ENCODE results near the gene EFEMP1. TPM values are rescaled to one million over a fixed set of nuclear protein-coding genes. Genes with fewer than 3 reads are reported as not detected.
A peak's percentile ranks its signal among the peaks of the same experiment; 100 is the strongest.

Gene EFEMP1
- total RNA-seq, 1 donor = 1,564 TPM

GRCh38 chr2:55922291-55922907, 1.2 kb downstream of the EFEMP1 start:
- DNase-seq (ENCODE audit: insufficient read length, low spot score, missing footprints) = peak; percentile 71
- Histone ChIP-seq H3K4me1 (ENCODE audit: insufficient read depth, low read length) (peaks cover 49% of the 10 kb centered on the region), H3K4me2 (ENCODE audit: insufficient read depth, low read length) (peak overlapping the region; percentile 77), H3K9me3 (ENCODE audit: low read depth, low read length) (no peaks in the 10 kb centered on the region), H3K27ac (ENCODE audit: low read depth, low read length) (peak overlapping the region; percentile 68), H4K20me1 (ENCODE audit: insufficient read depth, low read length) (peaks cover 19% of the 10 kb centered on the region), H3K4me3 (ENCODE audit: insufficient read depth, low read length) (peak overlapping the region; percentile 94), H3K27me3 (ENCODE audit: insufficient read depth, low read length) (peaks cover 4% of the 10 kb centered on the region), H3K36me3 (ENCODE audit: insufficient read depth, low read length) (peaks cover 49% of the 10 kb centered on the region), H2AFZ (ENCODE audit: low read length) (peak overlapping the region; percentile 72), H3K79me2 (ENCODE audit: insufficient read depth, low read length) (peaks cover 60% of the 10 kb centered on the region)
- TF ChIP-seq, protein P1, sequence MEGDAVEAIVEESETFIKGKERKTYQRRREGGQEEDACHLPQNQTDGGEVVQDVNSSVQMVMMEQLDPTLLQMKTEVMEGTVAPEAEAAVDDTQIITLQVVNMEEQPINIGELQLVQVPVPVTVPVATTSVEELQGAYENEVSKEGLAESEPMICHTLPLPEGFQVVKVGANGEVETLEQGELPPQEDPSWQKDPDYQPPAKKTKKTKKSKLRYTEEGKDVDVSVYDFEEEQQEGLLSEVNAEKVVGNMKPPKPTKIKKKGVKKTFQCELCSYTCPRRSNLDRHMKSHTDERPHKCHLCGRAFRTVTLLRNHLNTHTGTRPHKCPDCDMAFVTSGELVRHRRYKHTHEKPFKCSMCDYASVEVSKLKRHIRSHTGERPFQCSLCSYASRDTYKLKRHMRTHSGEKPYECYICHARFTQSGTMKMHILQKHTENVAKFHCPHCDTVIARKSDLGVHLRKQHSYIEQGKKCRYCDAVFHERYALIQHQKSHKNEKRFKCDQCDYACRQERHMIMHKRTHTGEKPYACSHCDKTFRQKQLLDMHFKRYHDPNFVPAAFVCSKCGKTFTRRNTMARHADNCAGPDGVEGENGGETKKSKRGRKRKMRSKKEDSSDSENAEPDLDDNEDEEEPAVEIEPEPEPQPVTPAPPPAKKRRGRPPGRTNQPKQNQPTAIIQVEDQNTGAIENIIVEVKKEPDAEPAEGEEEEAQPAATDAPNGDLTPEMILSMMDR (IDR thresholded peaks at IDR 0.05; ENCODE audit: extremely low read depth, low read depth, low read length) = no peak

- Histone ChIP-seq H3K4me3 (ENCODE audit: insufficient read depth, low read length) (no peak overlapping the region), H3K36me3 (ENCODE audit: insufficient read depth, low read length) (peaks cover 72% of the 10 kb centered on the region), H3K27me3 (ENCODE audit: insufficient read depth, low read length) (no peaks in the 10 kb centered on the region), H3K79me2 (ENCODE audit: insufficient read depth, low read length) (peaks cover 80% of the 10 kb centered on the region), H3K9me3 (ENCODE audit: low read depth, low read length) (no peaks in the 10 kb centered on the region), H3K4me1 (ENCODE audit: insufficient read depth, low read length) (peaks cover 70% of the 10 kb centered on the region), H2AFZ (ENCODE audit: low read length) (no peak overlapping the region), H3K4me2 (ENCODE audit: insufficient read depth, low read length) (peak overlapping the region; percentile 77), H3K27ac (ENCODE audit: low read depth, low read length) (no peak overlapping the region), H4K20me1 (ENCODE audit: insufficient read depth, low read length) (peaks cover 30% of the 10 kb centered on the region)
- DNase-seq (ENCODE audit: insufficient read length, low spot score, missing footprints) = no peak
- TF ChIP-seq, protein P1 (IDR thresholded peaks at IDR 0.05; ENCODE audit: extremely low read depth, low read depth, low read length) = no peak
These were observed 4.0 kb downstream of the EFEMP1 start for GRCh38 chr2:55919574-55919973.

- H3K4me2 ChIP-seq (ENCODE audit: insufficient read depth, low read length) = peak overlapping the region; percentile 19
These were observed 4.7 kb downstream of the EFEMP1 start for GRCh38 chr2:55918856-55919255.

DNA sequence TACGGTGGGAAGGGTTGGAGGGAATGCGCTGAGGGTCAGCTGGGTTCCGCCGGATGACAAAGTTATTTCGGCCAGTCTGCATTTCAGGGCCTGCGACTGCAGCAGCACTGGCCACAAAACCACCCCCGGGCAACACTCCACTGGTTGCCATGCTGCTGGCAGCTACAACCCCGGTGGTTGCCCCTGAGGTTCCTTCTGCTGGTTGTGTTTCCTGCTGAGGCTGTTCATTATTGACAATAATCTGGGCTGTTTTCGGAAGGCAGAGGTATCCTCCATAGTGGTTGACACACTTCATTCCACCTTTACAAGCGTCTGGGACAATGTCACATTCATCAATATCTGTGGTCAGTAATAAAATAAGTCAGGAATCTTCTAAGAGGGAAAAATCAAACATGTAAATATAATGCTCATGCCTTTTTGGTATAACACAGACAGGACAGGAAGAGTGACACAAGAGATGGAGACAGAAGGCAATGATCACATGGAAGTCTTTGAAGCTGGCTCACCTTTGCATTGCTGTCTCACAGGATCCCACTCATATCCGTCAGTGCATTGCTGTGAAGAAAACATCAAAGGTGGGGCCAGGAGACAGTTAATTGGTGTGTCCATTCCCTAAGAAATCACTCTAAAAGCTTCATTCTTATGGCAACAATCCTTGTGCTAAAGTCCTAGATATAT, 5.7 kb downstream of the EFEMP1 start:
- Histone ChIP-seq H3K9me3 (ENCODE audit: low read depth, low read length) (no peaks in the 10 kb centered on the region), H3K4me2 (ENCODE audit: insufficient read depth, low read length) (peak overlapping the region; percentile 32), H2AFZ (ENCODE audit: low read length) (no peak overlapping the region), H3K4me1 (ENCODE audit: insufficient read depth, low read length) (peaks cover 68% of the 10 kb centered on the region), H3K4me3 (ENCODE audit: insufficient read depth, low read length) (peak overlapping the region; percentile 8), H4K20me1 (ENCODE audit: insufficient read depth, low read length) (peaks cover 32% of the 10 kb centered on the region), H3K79me2 (ENCODE audit: insufficient read depth, low read length) (peaks cover 81% of the 10 kb centered on the region), H3K36me3 (ENCODE audit: insufficient read depth, low read length) (peaks cover 87% of the 10 kb centered on the region), H3K27me3 (ENCODE audit: insufficient read depth, low read length) (no peaks in the 10 kb centered on the region), H3K27ac (ENCODE audit: low read depth, low read length) (no peak overlapping the region)
- DNase-seq (ENCODE audit: insufficient read length, low spot score, missing footprints) = peak; percentile 62
- TF ChIP-seq, protein P1 (IDR thresholded peaks at IDR 0.05; ENCODE audit: extremely low read depth, low read depth, low read length) = no peak

More at GRCh38 chr2:55918856-55919255, 4.7 kb downstream of the EFEMP1 start:
- TF ChIP-seq, protein P1 (IDR thresholded peaks at IDR 0.05; ENCODE audit: extremely low read depth, low read depth, low read length) = no peak
- Histone ChIP-seq H4K20me1 (ENCODE audit: insufficient read depth, low read length) (peaks cover 30% of the 10 kb centered on the region), H3K27ac (ENCODE audit: low read depth, low read length) (no peak overlapping the region), H3K27me3 (ENCODE audit: insufficient read depth, low read length) (no peaks in the 10 kb centered on the region), H3K9me3 (ENCODE audit: low read depth, low read length) (no peaks in the 10 kb centered on the region), H3K79me2 (ENCODE audit: insufficient read depth, low read length) (peaks cover 82% of the 10 kb centered on the region), H3K4me3 (ENCODE audit: insufficient read depth, low read length) (no peak overlapping the region), H3K36me3 (ENCODE audit: insufficient read depth, low read length) (peaks cover 78% of the 10 kb centered on the region), H3K4me1 (ENCODE audit: insufficient read depth, low read length) (peaks cover 68% of the 10 kb centered on the region), H2AFZ (ENCODE audit: low read length) (no peak overlapping the region)
- DNase-seq (ENCODE audit: insufficient read length, low spot score, missing footprints) = no peak
